NCI-H1092 (cell line): Measurements from ENCODE around the gene RASA3.
"Not testable (repeated sequence)": the region's sequence is repeated elsewhere in the genome, so short reads cannot be mapped to it uniquely, and the experiment has no call there.

Source experiments
- DNase-seq: peaks from one replicate; lab custom pipeline; 2025; lab: John Stamatoyannopoulos, UW

RASA3 gene

DNA sequence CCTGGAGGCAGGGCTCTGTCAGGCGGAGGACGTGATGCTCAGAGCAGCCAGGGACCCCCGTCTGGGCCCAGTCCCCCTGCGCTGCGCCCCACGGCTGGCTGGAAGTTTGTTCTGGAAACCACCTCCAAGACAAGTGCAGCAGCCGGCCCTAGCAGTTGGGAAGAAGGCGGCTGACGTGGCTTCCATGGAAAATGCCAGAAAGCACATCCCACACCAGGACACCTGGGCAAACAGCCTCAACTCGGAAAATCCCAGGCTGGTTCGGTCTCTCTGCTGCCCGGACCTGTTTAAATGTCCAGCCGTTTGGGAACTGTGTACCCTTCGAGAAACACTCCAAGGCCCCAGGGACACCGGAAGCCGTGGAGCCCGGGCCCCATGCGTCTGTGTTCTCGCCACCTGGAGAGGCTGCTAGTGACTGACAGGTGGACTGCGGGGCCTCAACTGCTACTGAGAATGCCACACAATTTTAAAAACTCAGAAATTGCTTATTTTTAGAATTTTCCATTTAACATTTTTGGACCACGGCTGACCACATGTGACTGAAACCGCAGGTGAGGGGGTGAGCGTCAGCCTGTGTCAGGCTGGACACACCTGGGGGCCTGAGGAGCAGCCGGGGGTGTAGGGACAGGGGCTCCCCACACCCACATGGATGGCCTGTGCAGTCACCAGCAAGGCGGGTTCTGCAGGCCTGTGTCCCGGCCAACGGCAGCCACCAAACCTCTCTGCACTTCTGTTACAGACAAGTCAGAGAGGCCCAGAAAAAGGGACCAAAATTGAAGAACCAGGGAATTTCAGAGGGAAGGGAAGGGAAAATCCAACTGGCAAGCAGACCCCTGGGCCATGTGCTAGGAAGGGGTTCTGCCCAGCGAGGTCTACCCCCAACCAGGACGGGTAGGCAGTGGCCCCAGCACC is 31.7 kb downstream of the RASA3 start:
- DNase-seq, result no peak

DNA sequence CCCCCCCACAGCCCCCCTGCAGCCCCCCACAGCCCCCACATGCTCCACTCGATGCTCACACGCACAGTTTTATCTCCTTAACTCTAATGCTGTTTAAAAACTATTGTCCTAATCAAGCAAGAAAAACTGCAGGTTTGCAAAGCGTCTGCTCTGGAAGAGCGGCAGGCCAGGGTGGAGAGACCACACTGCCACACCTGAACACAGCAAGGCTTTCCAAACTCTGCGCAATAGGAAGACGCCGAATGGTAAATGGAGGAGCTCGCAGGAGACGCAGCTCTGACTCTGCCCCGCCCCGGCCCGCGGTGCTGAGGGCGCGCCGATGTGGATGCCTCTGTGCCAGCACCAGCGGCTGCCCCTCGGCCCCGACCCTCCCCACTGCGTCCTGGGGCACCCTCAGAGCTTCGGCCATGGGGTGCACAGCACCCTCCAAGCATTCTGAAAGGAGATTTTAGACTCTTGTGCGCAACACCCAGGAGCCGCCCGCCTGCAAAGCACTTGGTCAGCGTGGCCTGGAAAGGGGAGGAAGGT is 32.4 kb downstream of the RASA3 start:
- DNase-seq, result no peak

DNA sequence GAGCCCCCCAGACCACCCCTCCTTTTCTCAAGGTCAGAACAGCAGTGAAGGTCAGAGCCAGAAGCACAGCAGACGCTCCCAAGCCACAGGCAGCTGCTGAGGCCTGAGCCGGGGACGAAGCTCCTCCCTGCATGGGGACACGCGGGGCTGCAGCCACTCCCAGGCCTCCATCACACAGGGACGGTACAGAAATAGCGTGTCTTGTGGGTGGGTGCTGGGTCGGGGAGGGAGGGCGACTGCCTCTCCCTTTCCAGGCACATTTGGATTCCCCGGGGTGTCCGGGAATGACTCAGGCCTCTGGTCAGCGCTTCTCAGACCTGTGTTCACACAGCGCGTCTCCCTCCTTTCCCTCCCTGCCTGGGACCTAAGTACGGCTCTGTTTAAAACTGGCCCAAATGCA is 33.2 kb downstream of the RASA3 start:
- DNase-seq, result peak; percentile 66

DNA sequence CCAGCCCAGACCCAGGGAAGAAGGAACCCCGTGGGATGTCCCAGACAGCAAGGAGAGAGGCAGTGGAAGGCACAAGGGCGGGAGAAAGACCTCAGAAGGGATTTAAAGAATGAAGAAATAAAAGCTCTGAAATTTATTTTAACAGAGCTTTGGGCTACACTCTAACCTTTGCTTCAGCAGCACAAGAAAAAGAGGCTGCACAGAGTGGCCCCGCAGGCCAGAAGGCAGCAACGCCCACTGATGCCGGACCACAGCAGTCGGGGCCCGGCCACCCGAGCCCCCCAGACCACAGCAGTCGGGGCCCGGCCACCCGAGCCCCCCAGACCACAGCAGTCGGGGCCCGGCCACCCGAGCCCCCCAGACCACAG is 33.8 kb downstream of the RASA3 start:
- DNase-seq, result not testable (repeated sequence)

DNA sequence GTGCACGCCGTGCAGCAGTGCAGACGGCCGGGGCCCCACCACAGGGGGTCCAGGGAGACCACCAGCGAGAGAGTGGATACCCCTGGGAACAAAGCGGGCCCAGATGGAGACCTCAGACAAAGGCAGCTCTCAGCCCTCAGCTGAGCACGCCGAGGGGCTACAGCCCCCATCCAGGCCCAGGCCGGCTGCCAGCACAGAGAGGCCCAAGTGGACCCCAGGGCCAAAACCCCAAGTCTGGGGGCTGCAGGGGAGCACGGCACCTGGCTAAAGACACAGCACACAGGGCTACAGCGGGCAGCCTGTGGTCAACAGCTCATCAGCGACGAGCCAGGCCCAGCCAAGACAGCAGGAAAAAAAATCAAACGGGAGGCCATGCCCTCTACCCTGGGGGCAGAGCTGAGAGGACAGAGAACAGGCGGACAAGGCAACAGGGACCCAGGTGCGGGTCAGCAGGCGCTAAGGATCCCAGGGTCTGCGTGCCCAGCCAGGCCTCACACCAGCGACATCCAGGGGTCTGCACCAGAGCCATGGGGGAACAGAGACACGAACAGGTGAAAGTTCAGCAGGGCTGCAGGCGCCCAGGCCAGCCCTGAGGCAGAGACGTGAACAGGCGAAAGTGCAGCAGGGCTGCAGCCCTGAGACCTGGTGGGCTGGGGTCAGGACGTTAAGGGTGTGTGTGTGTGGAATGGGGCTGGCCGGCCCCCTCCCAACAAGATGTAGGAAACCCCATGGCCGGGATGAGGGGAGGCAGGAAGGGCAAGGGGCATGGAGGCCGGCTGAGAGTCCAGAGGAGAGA is 34.3 kb downstream of the RASA3 start:
- DNase-seq, result no peak

DNA sequence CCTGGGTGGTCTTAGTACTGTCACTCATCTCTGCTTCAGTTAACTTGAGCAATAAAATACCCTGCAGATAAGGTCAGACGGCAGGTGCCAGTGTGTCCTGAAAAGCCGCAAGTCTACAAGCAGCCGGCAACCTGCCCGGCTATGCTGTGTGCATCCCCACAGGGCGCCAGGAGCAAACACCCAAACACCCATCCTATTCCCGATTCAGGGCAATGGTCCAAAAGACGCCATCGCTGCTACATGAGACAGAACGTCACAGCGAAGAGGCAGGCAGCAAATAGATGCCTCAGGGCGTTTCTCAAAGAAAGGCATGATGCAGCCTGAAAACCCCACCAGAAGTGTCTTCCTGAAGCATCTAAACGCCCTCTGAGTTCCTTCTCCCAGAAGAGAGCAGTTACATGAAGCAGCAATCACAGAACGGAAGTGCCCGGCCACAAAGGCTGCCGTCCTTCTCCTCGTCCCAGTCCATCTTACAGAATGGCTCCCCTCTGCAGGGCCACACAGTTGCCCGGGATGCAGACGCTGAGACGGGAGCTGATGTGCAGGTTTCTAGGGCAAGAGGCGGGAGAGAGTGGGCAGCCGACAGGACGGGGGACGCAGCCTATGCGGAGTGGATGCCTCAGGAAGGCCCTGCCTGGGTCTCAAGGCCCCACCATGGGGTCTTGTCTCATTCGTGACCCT is 35.1 kb downstream of the RASA3 start:
- DNase-seq, result peak; percentile 88

DNA sequence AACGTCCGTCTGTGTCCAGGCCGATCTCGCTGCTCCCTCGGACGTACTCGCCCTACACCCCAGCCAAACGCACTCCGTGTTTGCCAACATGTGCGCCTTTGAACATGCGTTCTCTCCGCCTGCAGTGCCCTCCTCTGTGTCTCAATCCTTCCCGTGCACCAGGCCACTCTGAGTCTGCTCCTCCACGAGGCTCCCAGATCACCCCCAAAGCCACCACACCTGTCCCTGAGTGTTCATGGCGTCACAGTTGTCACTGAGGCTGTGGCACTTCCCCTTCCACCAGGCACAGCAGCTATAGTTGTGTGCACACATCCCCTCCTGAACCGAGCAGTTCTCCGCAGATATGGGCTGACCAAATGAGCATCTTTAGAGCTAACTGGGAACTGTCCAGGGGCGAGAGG is 35.6 kb downstream of the RASA3 start:
- no peak for DNase-seq

DNA sequence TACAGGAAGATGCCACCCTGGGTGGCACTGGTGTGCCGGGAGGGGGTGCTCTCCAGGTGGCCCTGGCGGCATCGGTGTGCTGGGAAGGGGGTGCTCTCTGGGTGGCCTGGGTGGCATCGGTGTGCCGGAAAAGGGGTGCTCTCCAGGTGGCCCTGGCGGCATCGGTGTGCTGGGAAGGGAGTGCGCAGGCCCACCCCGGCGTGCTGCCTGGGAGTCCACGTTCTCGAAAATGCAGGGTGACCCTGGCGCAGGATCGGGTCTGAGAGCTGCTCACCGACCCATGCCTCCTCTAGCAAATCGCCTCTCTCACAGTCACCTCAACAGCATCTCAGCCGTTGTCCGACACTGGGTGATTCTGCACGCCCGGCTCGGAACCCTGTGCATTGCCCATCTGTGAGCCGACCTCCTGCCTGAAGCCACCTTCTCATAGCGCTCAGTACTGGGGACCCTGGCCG is 36.4 kb downstream of the RASA3 start:
- no peak for DNase-seq

DNA sequence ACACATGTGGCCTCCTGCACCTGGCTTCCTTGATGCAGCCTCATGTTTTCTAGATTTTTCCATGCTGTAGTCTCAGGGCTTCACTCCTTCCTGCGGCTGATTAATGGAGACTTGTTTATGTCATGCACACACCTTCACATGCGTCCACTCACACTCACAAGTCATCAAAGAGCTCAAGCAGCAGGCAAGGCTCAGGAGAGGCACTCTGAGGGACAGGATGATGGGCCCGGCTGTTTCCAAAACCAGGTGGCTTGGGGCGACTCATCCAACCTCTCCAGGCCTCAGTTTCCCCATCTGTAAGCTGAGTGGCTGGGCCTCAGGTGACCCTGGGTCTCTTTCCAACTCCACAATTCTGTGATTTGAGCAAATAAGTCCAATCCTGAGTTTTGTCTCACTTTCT is 36.9 kb downstream of the RASA3 start:
- DNase-seq, result no peak

DNA sequence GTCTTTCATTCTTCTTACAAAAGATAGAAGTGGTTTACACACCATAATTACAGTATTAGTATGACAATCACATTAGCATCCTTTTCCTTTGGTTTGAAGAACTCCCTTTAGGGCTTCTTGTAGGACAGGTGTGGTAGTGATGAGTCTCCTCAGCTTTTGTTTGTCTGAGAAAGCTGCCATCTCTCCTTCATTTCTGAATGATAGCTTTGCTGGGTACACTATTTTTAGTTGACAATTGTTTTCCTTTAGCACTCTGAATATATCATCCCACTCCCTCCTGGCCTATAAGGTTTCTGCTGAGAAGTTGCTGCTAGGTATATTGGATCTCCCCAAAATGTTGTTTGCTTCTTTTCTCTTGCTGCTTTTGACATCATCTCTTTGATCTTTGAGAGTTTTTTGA is 39.3 kb downstream of the RASA3 start:
- DNase-seq, result no peak

DNA sequence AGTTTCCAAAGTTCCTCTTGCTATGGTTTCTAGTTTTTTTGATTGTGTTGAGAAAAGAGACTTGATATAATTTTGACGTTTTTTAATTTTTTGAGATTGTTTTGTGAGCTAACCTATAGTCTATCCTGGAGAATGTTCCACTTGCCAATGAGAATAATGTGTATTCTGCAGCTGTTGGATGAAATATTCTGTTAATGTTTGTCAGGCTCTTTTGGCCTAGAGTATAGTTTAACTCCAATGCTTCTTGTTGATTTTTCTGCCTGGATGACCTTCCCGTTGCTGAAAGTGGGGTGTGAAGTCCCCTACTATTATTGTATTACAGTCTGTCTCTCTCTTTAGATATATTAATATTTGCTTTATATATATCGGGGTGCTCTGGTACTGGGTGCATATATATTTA is 40.0 kb downstream of the RASA3 start:
- no peak for DNase-seq

DNA sequence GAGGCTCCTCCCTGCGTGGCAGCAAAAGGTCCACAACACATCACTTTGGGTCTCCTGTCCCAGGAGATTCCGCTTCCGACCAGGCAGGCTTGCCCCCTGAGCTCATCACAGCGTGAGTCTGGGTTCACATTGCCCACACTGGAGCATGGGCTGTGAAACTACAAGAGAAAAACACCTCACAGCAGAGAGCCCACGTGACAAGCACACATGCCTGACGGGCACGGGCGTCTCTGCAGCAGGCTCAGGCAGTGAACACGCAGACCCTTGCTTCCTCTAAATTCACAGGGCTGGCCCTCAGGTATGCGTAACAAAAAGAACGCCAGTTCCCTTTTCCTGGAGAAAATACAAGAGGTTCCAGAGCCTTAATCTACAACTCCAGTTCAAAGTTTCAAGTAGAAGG is 41.9 kb downstream of the RASA3 start:
- DNase-seq, result no peak

DNA sequence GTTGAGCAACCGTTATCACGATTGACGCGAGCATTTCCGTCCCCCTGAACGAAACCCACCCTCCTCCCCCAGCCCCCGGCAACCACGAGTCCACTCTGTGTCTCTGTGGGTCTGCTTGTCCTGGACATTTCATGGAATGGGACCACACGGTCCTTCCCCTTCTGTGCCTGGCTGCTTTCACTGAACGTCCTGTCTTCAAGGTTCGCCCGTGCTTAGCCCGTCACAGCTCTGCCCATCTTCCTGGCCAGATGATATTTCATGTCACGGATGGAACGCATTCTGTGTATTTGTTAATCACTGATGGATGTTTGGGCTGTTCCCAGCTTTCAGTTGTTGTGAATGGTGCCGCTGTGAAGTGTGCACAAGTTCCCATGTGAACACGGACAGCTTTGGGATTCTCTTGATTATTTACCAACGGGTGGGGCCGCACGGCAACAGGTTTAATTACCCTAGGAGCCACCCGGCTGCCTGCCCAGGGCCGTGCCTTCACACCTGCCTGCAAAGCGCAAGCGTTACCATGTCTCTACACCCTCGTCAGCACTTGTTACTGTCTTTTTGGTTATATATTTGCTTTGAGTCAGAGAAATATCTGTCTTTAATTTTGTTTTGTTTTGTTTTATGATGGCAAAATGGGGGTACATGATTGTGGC is 42.5 kb downstream of the RASA3 start:
- DNase-seq, result no peak

DNA sequence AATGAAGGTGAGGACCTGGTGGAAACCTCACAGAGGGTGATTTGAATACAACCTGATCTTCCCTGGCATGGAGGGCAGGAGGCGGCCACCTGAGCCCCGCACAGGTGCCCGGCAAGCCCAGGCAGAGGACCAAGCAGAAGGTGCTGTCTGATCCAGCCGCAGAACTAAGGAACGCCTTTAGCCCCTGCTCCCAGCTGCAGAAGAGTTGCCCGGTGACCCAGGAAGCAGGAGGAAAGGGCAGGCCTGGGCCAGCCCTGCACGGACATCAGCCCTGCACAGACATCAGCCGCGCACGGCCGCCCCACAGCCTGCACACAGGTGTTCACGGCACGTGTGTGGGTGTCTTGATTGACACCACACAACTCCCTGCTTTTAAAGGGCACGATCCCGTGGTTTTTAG is 43.1 kb downstream of the RASA3 start:
- DNase-seq, result no peak

DNA sequence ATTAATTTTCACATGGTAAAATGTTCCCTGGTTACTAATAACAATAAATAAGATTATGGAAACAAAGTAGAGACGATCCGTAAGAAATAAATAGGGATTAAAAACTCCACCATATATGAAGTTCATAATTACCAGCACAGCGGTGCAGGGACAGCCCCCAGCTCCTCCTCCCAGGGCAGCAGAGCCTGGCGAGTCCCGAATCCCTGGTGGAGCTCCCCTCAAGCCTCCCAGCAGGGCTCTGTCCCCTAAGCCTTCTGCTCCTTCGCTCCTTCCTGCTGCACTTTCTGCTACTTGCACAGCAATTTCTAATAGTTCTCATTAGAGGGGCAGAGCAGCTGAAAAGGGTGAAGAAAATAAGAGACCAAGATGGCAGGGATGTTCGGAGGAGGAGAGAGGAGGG is 43.6 kb downstream of the RASA3 start:
- no peak for DNase-seq

DNA sequence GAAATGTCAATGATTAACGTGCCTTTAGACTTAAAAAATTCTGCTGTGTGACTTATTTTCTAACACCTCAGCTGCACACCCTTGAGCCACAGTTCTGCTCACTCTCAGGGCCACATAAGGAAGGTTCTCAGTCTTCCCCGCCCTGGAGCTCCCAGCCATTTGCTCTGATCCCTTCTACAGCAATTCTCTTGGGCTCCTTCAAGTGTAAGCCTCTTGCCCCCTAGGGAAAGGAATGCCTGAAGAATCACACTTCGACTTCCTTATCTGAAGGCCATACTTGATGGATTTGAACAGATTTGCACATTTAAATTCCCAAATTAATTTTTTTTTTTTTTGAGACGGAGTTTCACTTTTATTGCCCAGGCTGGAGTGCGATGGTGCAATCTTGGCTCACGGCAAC is 44.2 kb downstream of the RASA3 start:
- DNase-seq, result no peak

DNA sequence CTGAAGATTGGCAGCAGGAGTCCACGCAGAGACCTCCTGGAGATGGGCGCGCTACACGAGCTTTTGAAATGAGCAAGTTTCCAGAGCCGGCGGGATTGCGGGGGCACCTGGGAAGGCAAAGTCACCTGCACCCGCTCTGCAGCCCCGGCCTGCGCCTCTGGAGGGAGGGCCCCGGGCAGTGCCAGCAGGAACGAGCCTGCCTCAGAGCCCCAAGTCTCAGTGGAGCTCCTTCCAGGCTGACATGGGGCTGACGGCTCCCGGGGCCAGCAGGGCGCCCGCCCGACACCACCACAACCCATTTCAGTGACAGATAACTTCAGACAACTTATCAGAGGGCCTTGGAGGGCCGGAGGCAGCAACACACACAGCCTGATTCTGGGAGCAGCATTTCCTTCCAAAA is 45.0 kb downstream of the RASA3 start:
- no peak for DNase-seq

DNA sequence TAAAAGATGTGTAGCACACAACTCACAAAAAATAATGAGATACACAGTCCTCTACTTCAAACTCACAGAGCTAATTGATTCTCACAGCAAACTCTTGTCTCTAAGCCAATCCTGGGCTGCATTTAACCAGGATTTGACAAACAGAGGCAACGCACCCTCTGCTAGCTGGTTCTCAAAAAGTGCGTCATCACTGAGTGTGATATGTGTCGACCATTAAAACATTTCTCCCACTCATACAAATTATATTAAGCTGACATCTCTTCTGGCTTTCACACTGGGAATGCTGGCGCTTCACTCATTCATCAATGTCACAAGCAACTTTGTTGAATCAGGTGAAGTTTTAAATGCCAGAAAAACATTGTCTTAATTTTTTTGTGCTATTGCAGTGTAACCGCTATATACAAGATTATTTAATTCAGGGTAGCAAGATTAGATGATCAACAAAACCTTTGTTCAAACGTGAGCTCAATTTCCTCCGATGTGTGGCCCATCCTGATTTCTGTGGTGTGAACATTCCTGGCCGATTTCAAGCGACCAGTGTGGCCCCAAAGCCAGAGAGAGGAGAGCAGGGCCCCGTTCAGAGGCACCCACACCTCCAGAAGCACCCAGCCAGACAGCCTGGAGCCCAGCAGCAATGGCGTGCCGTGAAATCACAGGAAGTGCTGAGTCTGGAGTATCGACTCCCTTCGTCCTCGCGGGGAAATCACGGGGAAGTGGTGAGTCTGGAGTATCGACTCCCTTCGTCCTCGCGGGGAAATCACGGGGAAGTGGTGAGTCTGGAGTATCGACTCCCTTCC is 49.4 kb downstream of the RASA3 start:
- DNase-seq, result no peak

DNA sequence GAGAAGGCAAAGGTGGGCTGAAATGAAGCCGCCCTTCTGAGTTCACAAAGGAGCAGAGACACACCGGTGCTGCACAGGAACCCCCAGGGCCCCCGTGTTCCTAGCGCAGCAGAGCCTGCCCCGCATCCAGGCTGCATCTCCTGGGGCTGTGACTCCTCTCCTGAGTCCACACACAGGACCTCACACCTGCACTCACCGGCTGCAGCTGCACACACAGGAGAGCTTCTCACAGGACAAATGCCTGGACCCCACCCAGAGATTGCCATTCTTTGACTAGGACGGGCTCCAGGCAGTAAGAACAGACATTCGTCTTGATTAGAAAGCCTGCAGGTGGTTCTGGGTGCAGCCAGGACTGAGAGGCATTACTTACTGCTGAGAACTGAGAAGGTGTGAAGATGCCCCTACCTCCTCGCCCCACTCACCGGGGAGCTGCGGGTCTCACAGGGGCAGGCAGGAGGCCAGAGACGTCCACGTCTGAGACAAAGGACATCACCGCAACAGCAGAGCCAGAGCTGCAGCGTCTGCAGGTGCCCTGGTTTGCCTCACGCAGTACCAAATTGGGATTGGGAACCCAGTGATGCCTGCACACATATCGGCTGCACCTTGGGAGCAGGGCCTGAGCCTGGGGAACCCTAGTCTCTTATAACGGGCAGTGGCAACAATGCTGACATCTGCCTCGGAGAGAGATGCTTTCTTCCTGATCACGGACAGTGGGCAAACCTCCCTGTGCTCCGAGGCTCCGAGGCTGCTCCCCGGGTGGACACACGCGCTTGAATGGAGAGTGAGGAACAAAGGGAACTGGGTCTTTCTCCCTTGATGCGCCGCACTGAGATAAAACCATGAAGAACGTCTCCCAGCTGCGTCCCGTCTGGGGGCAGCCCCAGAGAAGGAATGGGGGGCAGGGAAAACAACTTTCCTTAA is 50.4 kb downstream of the RASA3 start:
- DNase-seq, result peak; percentile 33
